Activated CD4-positive, alpha-beta T cell treated with anti-CD3 and anti-CD28 coated beads, Interleukin-2, Interleukin-4, amounts not matched to agents 100 ng/mL and 50 ng/mL, durations not matched to agents 16 hours and 8 hours (primary cell): Measurements from ENCODE around the gene RSRC1.
"Not testable (repeated sequence)": the region's sequence is repeated elsewhere in the genome, so short reads cannot be mapped to it uniquely, and the experiment has no call there.

Source experiments
- DNase-seq: peaks from one replicate; pipeline ENCODE4 v3.0.0-alpha.2; 2020; ENCODE audit warnings: low spot score

Gene RSRC1

GRCh38 chr3:158109804-158110657 is at the start of gene RSRC1:
Gene RSRC1 (plus strand): TSS chr3:158110089. CDS start chr3:158122105, 12,016 bp downstream.
- peak; percentile 84 for DNase-seq

- not testable (repeated sequence) for DNase-seq
These were observed 44.3 kb upstream of the RSRC1 start for GRCh38 chr3:158065574-158065973.

GRCh38 chr3:158072790-158073189 is 37.1 kb upstream of the RSRC1 start:
- no peak for DNase-seq

GRCh38 chr3:158074591-158074990 is 35.3 kb upstream of the RSRC1 start:
- no peak for DNase-seq

GRCh38 chr3:158079599-158079998 is 30.3 kb upstream of the RSRC1 start:
- DNase-seq = no peak

GRCh38 chr3:158084651-158085050 is 25.2 kb upstream of the RSRC1 start:
- no peak for DNase-seq

- DNase-seq = no peak
These were observed 24.5 kb upstream of the RSRC1 start for GRCh38 chr3:158085358-158085757.

GRCh38 chr3:158085931-158086330 is 24.0 kb upstream of the RSRC1 start:
- DNase-seq = no peak

GRCh38 chr3:158086361-158086760 is 23.5 kb upstream of the RSRC1 start:
- no peak for DNase-seq

- no peak for DNase-seq
These were observed 23.1 kb upstream of the RSRC1 start for GRCh38 chr3:158086776-158087175.

GRCh38 chr3:158091531-158091930 is 18.4 kb upstream of the RSRC1 start:
- no peak for DNase-seq

GRCh38 chr3:158093526-158093925 is 16.4 kb upstream of the RSRC1 start:
- DNase-seq = no peak

GRCh38 chr3:158094235-158095110 is 15.4 kb upstream of the RSRC1 start:
- DNase-seq = no peak

GRCh38 chr3:158095111-158095813 is 14.6 kb upstream of the RSRC1 start:
- no peak for DNase-seq

- DNase-seq = no peak
These were observed 13.8 kb upstream of the RSRC1 start for GRCh38 chr3:158095814-158096704.

- DNase-seq = no peak
These were observed 12.8 kb upstream of the RSRC1 start for GRCh38 chr3:158097081-158097592.

- DNase-seq = peak; percentile 75
These were observed 12.1 kb upstream of the RSRC1 start for GRCh38 chr3:158097593-158098308.

- no peak for DNase-seq
These were observed 11.6 kb upstream of the RSRC1 start for GRCh38 chr3:158098309-158098639.

GRCh38 chr3:158098834-158099424 is 11.0 kb upstream of the RSRC1 start:
- no peak for DNase-seq

GRCh38 chr3:158100681-158101080 is 9.2 kb upstream of the RSRC1 start:
- DNase-seq = no peak
